NCI-H510A (cell line): ENCODE measurements around the gene IL4I1.

Experiments used
- DNase-seq: peaks from one replicate; lab custom pipeline; 2025; lab: John Stamatoyannopoulos, UW

Gene IL4I1

GRCh38 chr19:49894879-49895565 is 1.7 kb downstream of the IL4I1 start:
- no peak for DNase-seq

- DNase-seq, result no peak
Observed at GRCh38 chr19:49894011-49894664, 2.5 kb downstream of the IL4I1 start.

- no peak for DNase-seq
Observed at GRCh38 chr19:49892716-49893115, 4.0 kb downstream of the IL4I1 start.

GRCh38 chr19:49891393-49891792 is 5.3 kb downstream of the IL4I1 start:
- no peak for DNase-seq

- DNase-seq, result no peak
Observed at GRCh38 chr19:49890349-49891311, 6.1 kb downstream of the IL4I1 start.

- no peak for DNase-seq
Observed at GRCh38 chr19:49889687-49890348, 6.9 kb downstream of the IL4I1 start.

- DNase-seq, result no peak
Observed at GRCh38 chr19:49889038-49889686, 7.5 kb downstream of the IL4I1 start.

GRCh38 chr19:49888510-49888824 is 8.2 kb downstream of the IL4I1 start:
- DNase-seq, result peak; percentile 40

- DNase-seq, result peak; percentile 32
Observed at GRCh38 chr19:49887665-49888509, 8.8 kb downstream of the IL4I1 start.

GRCh38 chr19:49887037-49887664 is 9.5 kb downstream of the IL4I1 start:
- no peak for DNase-seq

- no peak for DNase-seq
Observed at GRCh38 chr19:49884760-49885159, 11.9 kb downstream of the IL4I1 start.

GRCh38 chr19:49884109-49884508 is 12.6 kb downstream of the IL4I1 start:
- DNase-seq, result no peak

- DNase-seq, result no peak
Observed at GRCh38 chr19:49883094-49883493, 13.6 kb downstream of the IL4I1 start.

GRCh38 chr19:49882643-49883042 is 14.0 kb downstream of the IL4I1 start:
- no peak for DNase-seq

- no peak for DNase-seq
Observed at GRCh38 chr19:49881672-49882394, 14.9 kb downstream of the IL4I1 start.

GRCh38 chr19:49881186-49881585 is 15.5 kb downstream of the IL4I1 start:
- no peak for DNase-seq

- no peak for DNase-seq
Observed at GRCh38 chr19:49880162-49880869, 16.4 kb downstream of the IL4I1 start.

GRCh38 chr19:49879243-49879963 is 17.3 kb downstream of the IL4I1 start:
- DNase-seq, result no peak
